Colon (tissue), 2 donors: ENCODE measurements around the gene SETD2.
"Not testable (repeated sequence)": the region's sequence is repeated elsewhere in the genome, so short reads cannot be mapped to it uniquely, and the experiment has no call there.

Experiments
- FAIRE-seq: peaks from 2 replicates; lab custom pipeline; 2012; peaks lifted over from hg19 to GRCh38; lab: Jason Lieb, UNC
- donor health status: control.
- donor health status: control.

Gene SETD2

GRCh38 chr3:47035645-47036044 is 128.3 kb downstream of the SETD2 start:
- FAIRE-seq: no peak

GRCh38 chr3:47034868-47035489 is 128.9 kb downstream of the SETD2 start:
- FAIRE-seq: no peak

- FAIRE-seq: not testable (repeated sequence)
Observed at GRCh38 chr3:47031041-47031440, 132.9 kb downstream of the SETD2 start.

GRCh38 chr3:47028667-47029066 is 135.2 kb downstream of the SETD2 start:
- no peak for FAIRE-seq

- no peak for FAIRE-seq
Observed at GRCh38 chr3:47028146-47028545, 135.8 kb downstream of the SETD2 start.

- not testable (repeated sequence) for FAIRE-seq
Observed at GRCh38 chr3:47026432-47026831, 137.5 kb downstream of the SETD2 start.

- FAIRE-seq: no peak
Observed at GRCh38 chr3:47024932-47025331, 139.0 kb downstream of the SETD2 start.

- no peak for FAIRE-seq
Observed at GRCh38 chr3:47022641-47023071, 141.3 kb downstream of the SETD2 start.

GRCh38 chr3:47020311-47020710 is 143.6 kb downstream of the SETD2 start:
- FAIRE-seq: no peak

GRCh38 chr3:47019201-47019600 is 144.7 kb downstream of the SETD2 start:
- FAIRE-seq: no peak

- FAIRE-seq: no peak
Observed at GRCh38 chr3:47018269-47018611, 145.7 kb downstream of the SETD2 start.

- no peak for FAIRE-seq
Observed at GRCh38 chr3:47017504-47018268, 146.2 kb downstream of the SETD2 start.

- FAIRE-seq: no peak
Observed at GRCh38 chr3:47016934-47017435, 146.9 kb downstream of the SETD2 start.

GRCh38 chr3:47016086-47016933 is 147.6 kb downstream of the SETD2 start:
- no peak for FAIRE-seq

- FAIRE-seq: no peak
Observed at GRCh38 chr3:47015151-47015550, 148.8 kb downstream of the SETD2 start.

GRCh38 chr3:47014036-47014435 is 149.9 kb downstream of the SETD2 start:
- no peak for FAIRE-seq

- no peak for FAIRE-seq
Observed at GRCh38 chr3:47013231-47013630, 150.7 kb downstream of the SETD2 start.

- FAIRE-seq: no peak
Observed at GRCh38 chr3:47012342-47013230, 151.3 kb downstream of the SETD2 start.

GRCh38 chr3:47011371-47011770 is 152.5 kb downstream of the SETD2 start:
- no peak for FAIRE-seq

GRCh38 chr3:47010910-47011309 is 153.0 kb downstream of the SETD2 start:
- no peak for FAIRE-seq

- FAIRE-seq: no peak
Observed at GRCh38 chr3:47010111-47010712, 153.7 kb downstream of the SETD2 start.
